H9 (cell line): ENCODE results near the gene THSD4. TPM values are rescaled to one million over a fixed set of nuclear protein-coding genes. Genes with fewer than 3 reads are reported as not detected.

Experiments used
- DNase-seq: peaks from one replicate; pipeline ENCODE4 v3.0.0-alpha.2; 2017
- H2AFZ ChIP-seq: one replicate; pipeline ENCODE4 v1.6.1; 2013; ENCODE audit warnings: mild to moderate bottlenecking, low read length, control low read depth, moderate library complexity
- H2AK5ac ChIP-seq: 2 replicates; pipeline ENCODE4 v1.6.1; 2013; ENCODE audit warnings: low read length, control low read depth, mixed read lengths; ENCODE audit not compliant: insufficient read length
- H2BK120ac ChIP-seq: one replicate; pipeline ENCODE4 v1.6.1; 2013; ENCODE audit warnings: low read depth, mild to moderate bottlenecking, low read length, control low read depth, inconsistent platforms; ENCODE audit not compliant: poor library complexity, severe bottlenecking
- H2BK12ac ChIP-seq: 2 replicates; pipeline ENCODE4 v1.6.1; 2013; ENCODE audit warnings: low read length, control low read depth, mixed read lengths, low read depth; ENCODE audit not compliant: insufficient read length
- H2BK15ac ChIP-seq: 2 replicates; pipeline ENCODE4 v1.6.1; 2013; ENCODE audit warnings: low read depth, low read length, control low read depth
- H2BK20ac ChIP-seq: one replicate; pipeline ENCODE4 v1.6.1; 2013; ENCODE audit warnings: low read depth, mild to moderate bottlenecking, low read length, control low read depth, inconsistent platforms; ENCODE audit not compliant: poor library complexity, severe bottlenecking
- H2BK5ac ChIP-seq: 2 replicates; pipeline ENCODE4 v1.6.1; 2013; ENCODE audit warnings: low read length, control low read depth, mixed read lengths; ENCODE audit not compliant: insufficient read length
- H3K14ac ChIP-seq: 2 replicates; pipeline ENCODE4 v1.6.1; 2013; ENCODE audit warnings: low read length, control low read depth; ENCODE audit not compliant: insufficient read depth
- H3K18ac ChIP-seq: 2 replicates; pipeline ENCODE4 v1.6.1; 2013; ENCODE audit warnings: low read depth, mild to moderate bottlenecking, mixed read lengths, low read length, control low read depth; ENCODE audit not compliant: insufficient read length
- H3K23ac ChIP-seq: 2 replicates; pipeline ENCODE4 v1.6.1; 2013; ENCODE audit warnings: low read length, control low read depth, mixed read lengths, low read depth; ENCODE audit not compliant: insufficient read length
- H3K23me2 ChIP-seq: 2 replicates; pipeline ENCODE4 v1.6.1; 2013; ENCODE audit warnings: low read depth, mild to moderate bottlenecking, mixed read lengths, low read length, control low read depth; ENCODE audit not compliant: insufficient read length, poor library complexity, severe bottlenecking
- H3K27ac ChIP-seq: 2 replicates; pipeline ENCODE4 v1.5.1; 2013; ENCODE audit warnings: low read length, control low read depth, mixed read lengths, low read depth; ENCODE audit not compliant: insufficient read length
- H3K27me3 ChIP-seq: 2 replicates; pipeline ENCODE4 v1.6.1; 2013; ENCODE audit warnings: low read length, control low read depth, inconsistent platforms; ENCODE audit not compliant: insufficient read depth
- H3K4ac ChIP-seq: 2 replicates; pipeline ENCODE4 v1.6.1; 2013; ENCODE audit warnings: low read depth, mild to moderate bottlenecking, control low read depth, inconsistent platforms, low read length, moderate library complexity
- H3K4me1 ChIP-seq: 2 replicates; pipeline ENCODE4 v1.6.1; 2013; ENCODE audit warnings: low read length, control low read depth, inconsistent platforms; ENCODE audit not compliant: insufficient read depth
- H3K4me2 ChIP-seq: 2 replicates; pipeline ENCODE4 v1.6.1; 2013; ENCODE audit warnings: low read length, control low read depth, mixed read lengths; ENCODE audit not compliant: insufficient read length, insufficient read depth
- H3K56ac ChIP-seq: 2 replicates; pipeline ENCODE4 v1.6.1; 2013; ENCODE audit warnings: low read depth, mild to moderate bottlenecking, mixed read lengths, low read length, control low read depth; ENCODE audit not compliant: insufficient read length
- H3K79me1 ChIP-seq: 2 replicates; pipeline ENCODE4 v1.6.1; 2013; ENCODE audit warnings: low read depth, mild to moderate bottlenecking, moderate library complexity, low read length, control low read depth, inconsistent platforms; ENCODE audit not compliant: insufficient read depth, poor library complexity, severe bottlenecking
- H3K79me2 ChIP-seq: 2 replicates; pipeline ENCODE4 v1.6.1; 2013; ENCODE audit warnings: low read length, control low read depth, inconsistent platforms; ENCODE audit not compliant: insufficient read depth
- H3K9ac ChIP-seq: 2 replicates; pipeline ENCODE4 v1.6.1; 2013; ENCODE audit warnings: low read length, control low read depth, mixed read lengths; ENCODE audit not compliant: insufficient read length; ENCODE audit errors: extremely low read depth
- H3K9me3 ChIP-seq: one replicate; pipeline ENCODE4 v1.6.1; 2013; ENCODE audit warnings: low read depth, low read length, inconsistent platforms; ENCODE audit not compliant: control insufficient read depth
- H3T11ph ChIP-seq: one replicate; pipeline ENCODE4 v1.6.1; 2013; ENCODE audit warnings: mild to moderate bottlenecking, low read length, control low read depth, inconsistent platforms
- H4K20me1 ChIP-seq: one replicate; pipeline ENCODE4 v1.6.1; 2013; ENCODE audit not compliant: control insufficient read depth, insufficient read length, insufficient read depth
- H4K5ac ChIP-seq: 2 replicates; pipeline ENCODE4 v1.6.1; 2013; ENCODE audit warnings: low read depth, mild to moderate bottlenecking, mixed read lengths, low read length, control low read depth; ENCODE audit not compliant: insufficient read length
- H4K8ac ChIP-seq: replicated peaks from 2 replicates; pipeline ENCODE4 v1.6.1; 2013; ENCODE audit warnings: low read length, control low read depth, mixed read lengths, low read depth; ENCODE audit not compliant: insufficient read length
- H4K91ac ChIP-seq: 2 replicates; pipeline ENCODE4 v1.6.1; 2013; ENCODE audit warnings: low read depth, mild to moderate bottlenecking, moderate library complexity, mixed read lengths, low read length, control low read depth; ENCODE audit not compliant: insufficient read length
- H3K27ac Mint-ChIP-seq, 3 experiments: 2 replicates in 2 of 3; 3 replicates in 1 of 3; pipeline ENCODE4 v1.8.0; 2020 to 2021; ENCODE audit warnings: mixed read lengths in 3 of 3, mild to moderate bottlenecking in 1 of 3, moderate library complexity in 1 of 3
- H3K27me3 Mint-ChIP-seq: 2 replicates; pipeline ENCODE4 v1.8.0; 2021; ENCODE audit warnings: low read depth, mild to moderate bottlenecking, moderate library complexity, mixed read lengths
- H3K36me3 Mint-ChIP-seq, 3 experiments: 2 replicates in 2 of 3; 3 replicates in 1 of 3; pipeline ENCODE4 v1.8.0; 2020 to 2021; ENCODE audit warnings: low read depth in 3 of 3, mixed read lengths in 3 of 3; ENCODE audit not compliant: insufficient read depth in 1 of 3
- H3K4me1 Mint-ChIP-seq, 2 experiments: 2 replicates each; pipeline ENCODE4 v1.8.0; 2020; ENCODE audit warnings: mixed read lengths in 2 of 2
- H3K4me3 Mint-ChIP-seq, 2 experiments: 2 replicates in 1 of 2; 3 replicates in 1 of 2; pipeline ENCODE4 v1.8.0; 2020 to 2021; ENCODE audit warnings: mild to moderate bottlenecking in 2 of 2, mixed read lengths in 2 of 2, moderate library complexity in 1 of 2
- H3K9me3 Mint-ChIP-seq, 2 experiments: 2 replicates in 1 of 2; 3 replicates in 1 of 2; pipeline ENCODE4 v1.8.0; 2020; ENCODE audit warnings: mild to moderate bottlenecking in 2 of 2, mixed read lengths in 2 of 2, moderate library complexity in 1 of 2
- CTCF ChIP-seq: fragments of 200-600 bp; sonication (generic); conservative IDR thresholded peaks from 3 replicates; pipeline ENCODE4 v1.8.0; 2021; ENCODE audit warnings: antibody characterized with exemption, mild to moderate bottlenecking
- WGBS: extraction: QIAGEN DNeasy Blood & Tissue Kit; methylation state at CpG from one replicate; pipeline ENCODE4 v1.1.7; 2013; ENCODE audit warnings: missing lambda C conversion rate, low lambda C conversion rate, mixed read lengths; ENCODE audit not compliant: insufficient read length; ENCODE audit errors: extremely low coverage; 5-methylcytosine and 5-hydroxymethylcytosine counted together
- total RNA-seq: library from RNA; stranded (reverse); gene quantifications from 2 replicates; pipeline ENCODE4 v1.2.1, GENCODE V29; 2021

The THSD4 gene
- total RNA-seq, 1 experiment from 2014 or later: 5.5 TPM

- peaks cover 3% of the 10 kb centered on the region for H3K27me3 Mint-ChIP-seq
- Histone ChIP-seq H2BK12ac (no peak overlapping the region), H3K4me2 (no peak overlapping the region), H2BK120ac (no peak overlapping the region), H4K20me1 (no peaks in the 10 kb centered on the region), H4K8ac (no peak overlapping the region), H3K79me1 (no peaks in the 10 kb centered on the region), H3K23ac (no peak overlapping the region), H3K9me3 (no peaks in the 10 kb centered on the region), H3K27ac (no peak overlapping the region), H3K79me2 (no peaks in the 10 kb centered on the region), H4K5ac (no peak overlapping the region), H2BK20ac (no peak overlapping the region), H2BK5ac (no peak overlapping the region), H3K4ac (no peak overlapping the region), H3K18ac (no peak overlapping the region), H2AFZ (no peak overlapping the region), H3K23me2 (no peaks in the 10 kb centered on the region), H3K56ac (no peak overlapping the region), H3T11ph (no peak overlapping the region), H3K9ac (no peak overlapping the region), H2BK15ac (no peak overlapping the region), H3K27me3 (no peaks in the 10 kb centered on the region), H3K14ac (no peak overlapping the region), H2AK5ac (no peak overlapping the region), H4K91ac (no peak overlapping the region), H3K4me1 (no peaks in the 10 kb centered on the region; the same call in 1 of the 2 replicates)
- no peak for DNase-seq
- no peak for TF ChIP-seq CTCF
- no CpG with 5 or more reads among the region's 2 CpGs for WGBS
- peaks cover 0 to 3% (median 3%) of the 10 kb centered on the region in 3 experiments; a peak in 2 of 7 replicates for H3K36me3 Mint-ChIP-seq
- H3K27ac Mint-ChIP-seq: 0 out of 7 replicates have a peak overlapping the region, but pooled peaks of 1 of the 3 experiments have one; percentile 42
- no peak overlapping the region for H3K4me3 Mint-ChIP-seq
- H3K4me1 Mint-ChIP-seq: peaks cover 21% of the 10 kb centered on the region in 2 experiments
- H3K9me3 Mint-ChIP-seq: no peaks in the 10 kb centered on the region
Observed at GRCh38 chr15:71434774-71435173, 319.5 kb downstream of the THSD4 start.
